Muscle of arm (tissue), 12 donors: Measurements from ENCODE around the gene SIRT1. TPM values are rescaled to one million over a fixed set of nuclear protein-coding genes. Genes with fewer than 3 reads are reported as not detected.
"Not testable (repeated sequence)": the region's sequence is repeated elsewhere in the genome, so short reads cannot be mapped to it uniquely, and the experiment has no call there.

Source experiments
- DNase-seq: peaks from one replicate; pipeline ENCODE4 v3.0.0-alpha.2; 2013
- polyA plus RNA-seq, 12 donors: library from polyadenylated mRNA; unstranded; fragments of 120-200 nt; gene quantifications; one replicate each; pipeline ENCODE4 v1.2.1, GENCODE V29; 2013; ENCODE audit not compliant: insufficient read length in 12 of 12

SIRT1 gene
- polyA plus RNA-seq, 12 donors = 20.5 to 41.1 (median 25.0) TPM; not detected in 1

GRCh38 chr10:67869996-67870395 lies 14.5 kb upstream of the SIRT1 start:
- no peak for DNase-seq

GRCh38 chr10:67875340-67876238 lies 8.9 kb upstream of the SIRT1 start:
- no peak for DNase-seq

GRCh38 chr10:67877421-67877820 lies 7.0 kb upstream of the SIRT1 start:
- DNase-seq = not testable (repeated sequence)

GRCh38 chr10:67878133-67878532 lies 6.3 kb upstream of the SIRT1 start:
- DNase-seq = no peak

- DNase-seq = no peak
These were observed 645 bp upstream of the SIRT1 start for GRCh38 chr10:67883710-67884312.

- DNase-seq = peak; percentile 76
These were observed 600 bp downstream of the SIRT1 start for GRCh38 chr10:67884842-67885670.

GRCh38 chr10:67893637-67894036 lies 9.2 kb downstream of the SIRT1 start:
- DNase-seq = no peak

- no peak for DNase-seq
These were observed 19.1 kb downstream of the SIRT1 start for GRCh38 chr10:67903581-67903980.

GRCh38 chr10:67912331-67912946 lies 28.0 kb downstream of the SIRT1 start:
- DNase-seq = no peak

- DNase-seq = no peak
These were observed 30.4 kb downstream of the SIRT1 start for GRCh38 chr10:67914777-67915340.

GRCh38 chr10:67917169-67917568 lies 32.7 kb downstream of the SIRT1 start:
- DNase-seq = no peak

- no peak for DNase-seq
These were observed 33.2 kb downstream of the SIRT1 start for GRCh38 chr10:67917679-67918078.

- no peak for DNase-seq
These were observed 36.6 kb downstream of the SIRT1 start for GRCh38 chr10:67921065-67921464.

GRCh38 chr10:67923551-67923950 lies 39.1 kb downstream of the SIRT1 start:
- no peak for DNase-seq

GRCh38 chr10:67924136-67924535 lies 39.7 kb downstream of the SIRT1 start:
- DNase-seq = no peak

- no peak for DNase-seq
These were observed 41.1 kb downstream of the SIRT1 start for GRCh38 chr10:67925449-67926005.

GRCh38 chr10:67926951-67927350 lies 42.5 kb downstream of the SIRT1 start:
- no peak for DNase-seq

- DNase-seq = no peak
These were observed 48.7 kb downstream of the SIRT1 start for GRCh38 chr10:67933199-67933598.

GRCh38 chr10:67934336-67934735 lies 49.9 kb downstream of the SIRT1 start:
- no peak for DNase-seq

GRCh38 chr10:67935223-67935622 lies 50.8 kb downstream of the SIRT1 start:
- DNase-seq = no peak

- DNase-seq = no peak
These were observed 52.0 kb downstream of the SIRT1 start for GRCh38 chr10:67936416-67936815.
